Tibial artery (tissue), 4 donors: ENCODE results near the gene SLC15A3.

Experiments
- DNase-seq, 2 donors: peaks; one replicate each; pipeline ENCODE4 v3.0.0-alpha.2; 2019
- H3K27ac ChIP-seq, 2 donors: fragments of 200-600 bp; sonication (generic) in 1 of 2; 1 replicate in 1 of 2; 2 replicates in 1 of 2; pipeline ENCODE4 v1.5.1; 2018 to 2019; ENCODE audit warnings: mild to moderate bottlenecking in 1 of 2
- H3K27me3 ChIP-seq, 2 donors: fragments of 200-600 bp; sonication (generic) in 1 of 2; one replicate each; pipeline versions ENCODE4 v1.5.1 to v1.6.0; 2016 to 2019
- H3K36me3 ChIP-seq, 3 donors: fragments of 200-600 bp; sonication (generic) in 2 of 3; one replicate each; pipeline ENCODE4 v1.5.1; 2016 to 2019; ENCODE audit warnings: mild to moderate bottlenecking in 2 of 3
- H3K4me1 ChIP-seq, 4 donors: fragments of 200-600 bp; sonication (generic) in 2 of 4; 1 replicate in 3 of 4; 2 replicates in 1 of 4; pipeline ENCODE4 v1.5.1; 2016 to 2019
- H3K4me3 ChIP-seq, 2 donors: fragments of 200-600 bp; sonication (generic) in 1 of 2; 1 replicate in 1 of 2; 2 replicates in 1 of 2; pipeline ENCODE4 v1.5.1; 2018 to 2019; ENCODE audit warnings: mild to moderate bottlenecking in 2 of 2
- H3K9me3 ChIP-seq, 3 donors: fragments of 200-600 bp; sonication (generic) in 1 of 3; one replicate each; pipeline ENCODE4 v1.5.1; 2016 to 2019
- CTCF ChIP-seq, 2 experiments: fragments of 200-600 bp in 1 of 2; fragments of 450-650 bp in 1 of 2; IDR thresholded peaks; one replicate each; pipeline ENCODE4 v1.5.1; 2017 to 2019; ENCODE audit warnings: antibody characterized with exemption in 2 of 2, mild to moderate bottlenecking in 1 of 2, moderate library complexity in 1 of 2
- intact Hi-C: fragments of 100-400 bp; cut with DNase I; formaldehyde crosslinking; loops from one replicate; pipeline ENCODE4 v1.15.0; 2023; ENCODE audit warnings: low total_unique reads

SLC15A3 gene

GRCh38 chr11:60939855-60940254 is 12.1 kb downstream of the SLC15A3 start:
- Histone ChIP-seq H3K27ac (no peak overlapping the region), H3K9me3 (no peaks in the 10 kb centered on the region), H3K4me3 (no peak overlapping the region), H3K4me1 (no peaks in the 10 kb centered on the region), H3K27me3 (no peaks in the 10 kb centered on the region), H3K36me3 (peaks cover 0 to 67% (median 47%) of the 10 kb centered on the region in 3 donors)
- no peak for DNase-seq
- TF ChIP-seq CTCF (IDR thresholded peaks at IDR 0.05): no peak
- intact Hi-C loops: no loop called here

DNA sequence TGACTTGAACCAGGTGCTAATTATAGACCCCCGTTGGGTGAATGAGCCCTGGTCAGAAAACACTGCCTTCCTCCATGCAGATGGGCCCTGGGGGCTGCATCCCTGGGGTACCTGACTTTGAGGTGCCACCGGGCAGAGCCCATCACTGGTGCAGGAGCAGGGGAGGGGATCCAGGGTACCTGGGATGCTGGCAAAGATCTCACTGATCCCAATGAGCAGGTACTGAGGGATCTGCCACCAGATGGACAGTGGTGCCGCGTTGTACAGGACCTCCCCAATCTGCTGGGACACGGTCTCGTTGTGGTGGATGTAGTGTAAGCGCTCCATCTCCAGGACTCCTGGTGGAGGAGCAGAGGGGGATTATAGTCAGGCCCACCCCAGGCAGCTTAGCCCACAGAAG is 12.7 kb downstream of the SLC15A3 start:
- Histone ChIP-seq H3K27me3 (no peaks in the 10 kb centered on the region), H3K4me1 (no peaks in the 10 kb centered on the region), H3K9me3 (no peaks in the 10 kb centered on the region), H3K36me3 (peaks cover 0 to 61% (median 47%) of the 10 kb centered on the region in 3 donors), H3K4me3 (no peak overlapping the region), H3K27ac (no peak overlapping the region)
- intact Hi-C loops: no loop called here
- no peak for DNase-seq
- TF ChIP-seq CTCF (IDR thresholded peaks at IDR 0.05): no peak

GRCh38 chr11:60938500-60938899 is 13.5 kb downstream of the SLC15A3 start:
- peaks cover 0 to 4% of the 10 kb centered on the region in 2 donors for H3K27me3 ChIP-seq
- no peak for DNase-seq
- no peaks in the 10 kb centered on the region for H3K9me3 ChIP-seq
- H3K4me1 ChIP-seq: no peaks in the 10 kb centered on the region
- H3K4me3 ChIP-seq: no peak overlapping the region
- intact Hi-C loops: no loop called here
- peaks cover 0 to 61% (median 46%) of the 10 kb centered on the region in 3 donors for H3K36me3 ChIP-seq
- H3K27ac ChIP-seq: no peak overlapping the region
- TF ChIP-seq CTCF (IDR thresholded peaks at IDR 0.05): no peak

DNA sequence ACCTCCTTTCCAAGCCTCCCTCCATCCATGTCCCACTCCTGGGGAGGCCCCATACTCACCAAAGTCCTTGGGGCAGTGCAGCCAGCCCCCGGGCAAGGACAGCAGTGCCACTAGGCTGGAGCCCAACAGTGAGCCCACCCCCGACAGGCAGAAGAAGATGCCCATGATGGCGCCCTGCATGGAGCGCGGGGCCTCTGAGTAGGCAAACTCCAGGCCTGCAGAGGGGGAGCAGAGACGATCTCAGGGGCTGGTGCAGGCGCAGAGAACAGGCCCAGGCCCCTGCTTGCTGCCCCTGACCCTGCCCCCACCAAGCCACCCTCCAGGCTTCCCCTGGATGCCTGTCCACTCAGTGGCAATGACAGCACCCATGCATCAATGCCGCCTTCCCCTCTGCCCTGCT is 14.2 kb downstream of the SLC15A3 start:
- Histone ChIP-seq H3K9me3 (no peaks in the 10 kb centered on the region), H3K4me1 (no peaks in the 10 kb centered on the region), H3K4me3 (no peak overlapping the region), H3K36me3 (peaks cover 0 to 57% (median 40%) of the 10 kb centered on the region in 3 donors), H3K27me3 (peaks cover 0 to 6% of the 10 kb centered on the region in 2 donors), H3K27ac (no peak overlapping the region)
- TF ChIP-seq CTCF (IDR thresholded peaks at IDR 0.05): no peak
- no peak for DNase-seq
- intact Hi-C loops: no loop called here

- H3K4me1 ChIP-seq: no peaks in the 10 kb centered on the region
- no peak overlapping the region for H3K4me3 ChIP-seq
- no peak for TF ChIP-seq CTCF (IDR thresholded peaks at IDR 0.05)
- no peaks in the 10 kb centered on the region for H3K9me3 ChIP-seq
- no peak for DNase-seq
- H3K27ac ChIP-seq: no peak overlapping the region
- H3K36me3 ChIP-seq: peaks cover 0 to 51% (median 35%) of the 10 kb centered on the region in 3 donors
- intact Hi-C loops: no loop called here
- peaks cover 0 to 6% of the 10 kb centered on the region in 2 donors for H3K27me3 ChIP-seq
These were observed 14.8 kb downstream of the SLC15A3 start for GRCh38 chr11:60937144-60937527.
